T follicular helper cell (primary cell): Measurements from ENCODE around the gene GABRG3.

ENCODE experiments used
- DNase-seq: peaks from one replicate; pipeline ENCODE4 v3.0.0-alpha.2; 2020; ENCODE audit warnings: low read depth

GABRG3 gene

DNA sequence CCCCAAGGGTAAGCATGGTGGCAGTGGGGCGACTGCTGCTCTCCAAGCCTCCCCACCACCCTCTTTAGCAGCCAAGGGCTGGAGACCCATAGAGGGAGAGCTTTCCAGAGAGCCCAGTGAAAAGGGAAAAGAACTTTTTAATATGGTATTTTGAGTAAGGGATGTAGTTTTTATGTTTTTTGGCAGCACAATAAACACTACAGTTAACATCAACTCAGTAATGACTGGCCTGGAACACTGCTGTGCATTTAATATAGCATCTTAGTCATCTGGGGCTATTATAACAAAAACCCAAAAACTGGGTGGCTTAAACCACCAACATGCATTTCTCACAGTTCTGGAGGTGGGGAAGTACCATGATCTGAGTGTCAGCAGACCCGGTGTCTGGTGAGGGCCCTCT is 495.8 kb downstream of the GABRG3 start:
- no peak for DNase-seq

DNA sequence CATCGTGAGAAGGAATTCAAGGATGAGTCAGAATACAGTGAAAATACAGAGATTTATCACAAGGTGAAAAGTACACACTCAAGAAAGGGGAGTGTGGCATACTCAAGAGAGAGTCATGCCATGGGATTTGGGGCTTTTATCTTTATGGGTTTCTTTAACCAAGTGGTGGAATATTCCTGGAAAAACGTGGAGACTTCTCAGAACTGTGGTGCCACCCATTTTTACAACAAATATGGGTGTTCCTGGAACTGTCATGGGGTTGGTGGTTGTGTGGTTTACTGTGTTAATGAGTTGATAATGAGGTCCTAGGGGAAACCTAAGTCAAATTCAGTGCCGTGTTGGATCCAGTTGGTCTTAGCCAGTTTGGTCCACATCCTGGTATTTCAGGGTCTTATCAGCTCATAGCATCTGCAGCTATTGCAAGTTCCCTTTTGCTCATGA is 497.2 kb downstream of the GABRG3 start:
- no peak for DNase-seq

DNA sequence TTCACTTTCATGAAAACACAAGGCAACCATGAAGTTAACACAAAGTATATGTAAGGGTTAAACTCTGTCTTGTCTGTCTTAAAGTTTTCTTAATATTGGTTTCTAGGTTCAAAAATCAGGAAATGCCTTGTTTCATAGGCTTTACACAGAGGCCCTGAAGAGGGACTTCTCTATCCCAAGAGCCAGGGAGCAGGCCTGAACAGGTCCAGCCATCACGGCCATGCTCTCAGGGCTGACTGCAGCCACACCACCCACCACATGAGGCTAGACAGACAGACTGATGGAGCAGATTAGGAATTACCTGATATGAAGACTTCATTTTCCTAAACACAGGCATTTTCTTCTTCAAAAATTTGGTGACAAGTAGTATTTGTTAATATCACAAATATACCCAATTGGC is 502.9 kb downstream of the GABRG3 start:
- no peak for DNase-seq

- no peak for DNase-seq
Observed at GRCh38 chr15:27475395-27475794, 504.4 kb downstream of the GABRG3 start.

DNA sequence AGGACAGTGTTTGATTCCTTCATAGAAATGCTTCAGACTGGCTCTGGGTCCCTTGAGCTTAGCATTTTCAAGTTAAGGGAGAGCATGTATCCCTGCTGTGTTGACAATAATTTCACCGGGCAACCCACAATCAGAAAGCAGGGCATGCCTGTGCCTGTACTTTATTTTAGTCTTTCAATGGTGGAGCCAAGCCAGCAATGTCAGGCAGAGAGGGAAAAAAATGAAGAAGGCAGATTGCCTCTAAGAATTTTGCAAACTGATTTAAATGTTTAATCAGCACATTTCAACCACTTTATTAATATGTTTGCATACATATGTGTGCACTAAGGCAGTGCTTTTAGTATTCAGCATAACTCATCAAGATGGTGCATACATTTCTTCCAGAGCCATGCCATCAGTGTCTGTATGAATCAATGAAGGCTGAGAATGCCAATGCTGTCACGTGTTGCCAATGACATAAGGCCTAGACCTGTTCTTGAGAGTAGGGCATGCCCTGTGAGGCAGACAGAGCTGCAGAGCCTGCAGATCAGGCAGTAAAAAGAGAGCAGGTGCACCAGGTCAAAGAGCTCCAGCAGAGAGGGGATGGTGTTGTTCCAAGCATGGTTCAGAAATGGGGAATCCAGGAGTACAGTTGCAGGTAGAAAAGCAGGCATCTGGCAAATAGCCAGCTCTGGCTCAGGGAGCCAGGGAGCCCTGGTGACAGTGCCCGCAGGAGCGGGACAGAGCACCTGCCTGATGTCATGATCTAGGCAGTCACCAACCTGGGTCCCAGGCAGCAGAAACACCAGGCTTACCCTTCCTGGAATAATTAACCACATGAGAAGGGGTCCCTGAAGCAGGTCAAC is 508.5 kb downstream of the GABRG3 start:
- no peak for DNase-seq

DNA sequence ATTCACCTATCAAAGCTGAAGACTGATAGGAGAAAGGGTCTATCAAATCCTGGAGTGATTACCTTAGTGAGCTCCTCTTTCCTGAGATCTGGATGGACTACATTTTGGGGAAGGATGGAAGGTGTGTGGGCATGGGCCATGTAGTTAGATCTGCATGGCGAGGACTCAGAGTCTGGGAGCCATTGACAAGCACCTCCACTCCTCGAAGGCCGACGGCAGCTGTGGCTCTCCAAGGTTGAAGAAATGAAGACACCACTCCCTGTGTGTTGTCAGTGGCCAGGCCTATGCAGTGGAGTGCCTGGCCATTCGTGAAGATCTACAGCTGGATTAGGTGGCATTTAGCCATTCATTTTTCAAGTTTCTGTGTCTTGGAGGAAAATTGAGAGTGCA is 509.2 kb downstream of the GABRG3 start:
- no peak for DNase-seq

GRCh38 chr15:27480642-27481041 is 509.7 kb downstream of the GABRG3 start:
- no peak for DNase-seq

DNA sequence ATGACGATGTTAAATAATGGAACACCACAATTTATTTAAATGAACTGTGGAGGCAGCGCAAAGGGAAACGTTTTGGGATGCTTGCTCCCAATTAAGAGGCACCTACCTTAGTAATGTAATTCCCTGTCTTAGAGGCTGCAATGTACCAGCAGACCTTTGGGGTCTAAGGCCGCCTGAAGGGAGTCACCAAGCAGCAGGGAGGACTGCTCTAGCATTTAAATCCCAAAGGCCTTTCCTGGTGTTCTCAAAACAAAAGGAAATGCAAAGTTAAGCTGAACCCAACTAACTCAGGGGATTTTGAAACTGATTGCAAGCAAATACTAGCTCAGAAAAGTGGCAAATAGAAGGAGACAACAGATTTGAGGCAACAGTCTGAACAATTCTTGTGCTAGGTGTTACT is 510.8 kb downstream of the GABRG3 start:
- DNase-seq: no peak

GRCh38 chr15:27482287-27482686 is 511.3 kb downstream of the GABRG3 start:
- DNase-seq: no peak

DNA sequence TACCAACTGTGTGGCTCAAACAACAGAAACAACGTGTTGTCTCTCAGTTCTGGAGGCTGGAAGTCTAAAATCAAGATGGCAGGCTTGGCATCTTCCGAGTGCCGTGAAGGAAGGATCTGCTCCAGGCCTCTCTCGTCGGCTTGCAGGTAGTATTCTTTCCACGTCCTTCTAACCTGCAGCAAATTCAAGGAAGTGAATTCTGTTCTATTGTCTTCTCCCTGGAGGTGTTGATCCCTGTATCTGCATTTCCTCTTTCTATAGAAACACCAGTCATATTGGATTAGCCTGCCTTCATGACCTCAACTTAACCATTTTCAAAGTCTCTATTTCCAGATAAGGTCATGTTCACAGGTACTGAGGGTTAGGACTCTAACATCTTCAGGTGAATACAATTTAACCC is 512.1 kb downstream of the GABRG3 start:
- no peak for DNase-seq

DNA sequence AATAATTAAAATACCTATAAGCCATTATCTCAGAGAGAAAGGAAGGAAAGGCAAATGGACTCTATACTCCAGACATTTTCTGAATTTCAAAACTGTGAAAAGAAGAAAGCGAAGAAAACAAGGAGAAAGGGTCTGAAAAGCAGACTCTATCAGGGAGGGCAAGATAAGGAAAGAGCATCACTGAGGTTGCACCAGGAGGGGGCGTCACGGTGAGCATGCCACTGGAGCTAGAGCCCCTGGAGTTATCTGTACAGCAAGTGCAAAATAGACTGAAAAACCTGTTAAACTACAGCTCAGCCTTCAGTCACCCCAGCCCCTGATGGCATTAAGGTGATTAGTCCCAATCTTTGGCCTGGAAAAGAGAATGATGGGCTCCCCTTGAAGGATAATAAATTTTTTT is 514.3 kb downstream of the GABRG3 start:
- DNase-seq: no peak

DNA sequence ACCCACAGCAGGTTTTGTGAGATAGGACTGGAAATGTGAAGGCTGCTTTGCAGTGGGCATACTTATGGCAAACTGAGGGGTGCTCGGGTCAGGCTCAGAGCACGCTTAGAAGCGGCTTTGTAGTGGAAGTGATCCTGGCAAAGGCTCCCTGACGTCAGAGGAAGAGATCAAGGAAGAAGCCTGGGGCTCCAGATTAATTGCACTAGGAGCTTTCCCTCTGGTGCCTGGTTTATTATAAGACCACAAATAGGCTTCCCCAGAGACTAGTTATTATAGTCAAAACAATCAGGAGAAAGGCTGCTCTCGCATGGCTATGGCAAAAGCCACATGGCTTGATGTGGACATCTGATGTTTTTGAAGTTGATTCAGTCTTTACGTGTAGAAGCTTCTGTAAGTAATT is 515.1 kb downstream of the GABRG3 start:
- no peak for DNase-seq

DNA sequence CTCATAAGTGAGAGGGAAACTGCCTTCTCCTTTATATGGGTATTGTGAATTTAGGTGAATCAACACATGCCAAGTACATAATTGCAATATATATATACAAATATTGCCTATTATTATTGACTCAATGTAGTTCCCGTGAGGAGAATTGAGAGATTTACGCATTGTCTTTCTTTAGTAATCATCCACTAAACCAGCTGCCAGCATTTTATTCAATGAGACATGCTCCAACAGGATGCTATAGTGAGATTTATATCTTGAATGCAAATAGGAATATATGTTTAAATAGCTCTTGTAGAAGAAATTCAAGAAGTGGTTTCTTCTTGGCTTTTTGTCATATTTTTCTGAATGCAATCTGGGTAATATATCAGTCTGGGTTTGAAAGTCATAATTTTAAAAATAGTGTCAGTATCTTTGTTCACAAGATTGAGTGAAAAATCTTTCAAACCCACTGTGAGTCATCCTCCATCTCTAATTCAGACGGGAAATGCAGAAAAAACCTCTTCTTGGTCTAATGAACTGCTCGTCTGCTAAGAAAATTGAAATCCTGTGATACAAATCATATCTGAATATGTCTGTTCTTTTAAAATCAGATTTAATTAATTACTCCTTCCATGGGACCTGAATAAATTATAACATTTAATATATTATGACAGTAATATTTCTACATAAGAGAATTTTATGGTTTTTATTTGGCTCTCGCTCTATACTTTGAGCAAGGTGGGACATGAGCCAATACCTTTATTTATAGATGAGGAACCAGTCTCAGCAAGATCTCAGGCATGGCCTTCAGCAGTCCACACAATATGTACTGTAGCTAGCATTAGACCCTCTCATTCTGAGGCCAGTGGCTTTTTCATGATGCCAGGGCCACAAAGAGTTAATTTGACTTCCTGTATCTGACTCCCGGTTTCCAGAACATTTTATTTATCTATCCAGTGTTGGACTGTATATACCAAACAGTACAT is 516.0 kb downstream of the GABRG3 start:
- no peak for DNase-seq

DNA sequence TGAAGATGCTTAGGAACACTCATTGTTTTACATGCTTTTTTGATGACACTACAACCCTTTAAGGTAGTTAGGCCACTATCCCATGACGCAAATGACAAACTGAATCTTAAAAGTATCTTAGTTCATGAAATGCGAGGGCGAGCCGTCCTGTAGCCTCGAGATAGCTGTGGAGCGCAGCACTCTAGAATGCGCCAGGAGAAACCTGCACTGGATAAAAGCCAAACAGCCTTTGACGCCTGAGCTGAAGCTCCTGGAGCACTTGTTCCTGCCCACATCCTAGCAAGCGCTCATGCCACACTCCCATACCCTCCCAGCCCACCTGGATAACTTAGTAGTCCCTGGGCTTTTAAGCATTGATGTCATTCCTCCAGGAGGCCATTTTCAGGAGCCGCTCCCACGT is 516.9 kb downstream of the GABRG3 start:
- no peak for DNase-seq

DNA sequence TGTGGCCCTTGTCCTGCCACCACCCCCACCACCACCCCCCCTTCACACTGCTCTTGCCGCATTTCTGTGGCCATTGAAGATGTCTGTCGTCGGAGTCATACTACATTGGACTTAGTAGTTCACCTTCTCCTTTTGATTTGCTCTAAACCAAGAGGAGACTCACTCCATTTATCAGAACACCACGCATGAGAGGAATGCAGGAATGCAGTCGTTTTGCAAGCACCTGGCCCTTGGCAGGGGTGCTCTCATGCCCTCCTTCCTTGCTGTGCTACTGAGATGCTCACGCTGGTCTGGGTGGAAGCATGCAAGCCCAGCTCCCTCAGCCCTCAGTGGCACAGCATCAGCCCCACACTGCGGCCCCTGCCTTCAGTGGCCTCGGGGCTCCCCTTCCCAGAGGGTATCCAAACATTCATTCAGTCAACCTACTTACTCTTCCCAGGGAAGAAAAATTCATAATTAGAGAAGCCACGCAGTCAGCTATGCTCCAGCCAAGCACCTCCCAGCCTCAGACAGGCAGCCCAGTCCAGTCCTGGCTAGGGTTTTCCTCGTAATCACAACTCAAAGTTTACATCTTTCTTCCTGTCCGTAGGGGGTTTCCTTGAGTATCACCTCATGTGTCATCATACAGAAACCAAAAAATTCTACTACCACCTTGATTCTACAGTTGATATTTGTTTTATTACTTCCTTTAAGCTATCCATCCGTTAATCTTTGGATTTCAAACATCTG is 520.0 kb downstream of the GABRG3 start:
- no peak for DNase-seq

DNA sequence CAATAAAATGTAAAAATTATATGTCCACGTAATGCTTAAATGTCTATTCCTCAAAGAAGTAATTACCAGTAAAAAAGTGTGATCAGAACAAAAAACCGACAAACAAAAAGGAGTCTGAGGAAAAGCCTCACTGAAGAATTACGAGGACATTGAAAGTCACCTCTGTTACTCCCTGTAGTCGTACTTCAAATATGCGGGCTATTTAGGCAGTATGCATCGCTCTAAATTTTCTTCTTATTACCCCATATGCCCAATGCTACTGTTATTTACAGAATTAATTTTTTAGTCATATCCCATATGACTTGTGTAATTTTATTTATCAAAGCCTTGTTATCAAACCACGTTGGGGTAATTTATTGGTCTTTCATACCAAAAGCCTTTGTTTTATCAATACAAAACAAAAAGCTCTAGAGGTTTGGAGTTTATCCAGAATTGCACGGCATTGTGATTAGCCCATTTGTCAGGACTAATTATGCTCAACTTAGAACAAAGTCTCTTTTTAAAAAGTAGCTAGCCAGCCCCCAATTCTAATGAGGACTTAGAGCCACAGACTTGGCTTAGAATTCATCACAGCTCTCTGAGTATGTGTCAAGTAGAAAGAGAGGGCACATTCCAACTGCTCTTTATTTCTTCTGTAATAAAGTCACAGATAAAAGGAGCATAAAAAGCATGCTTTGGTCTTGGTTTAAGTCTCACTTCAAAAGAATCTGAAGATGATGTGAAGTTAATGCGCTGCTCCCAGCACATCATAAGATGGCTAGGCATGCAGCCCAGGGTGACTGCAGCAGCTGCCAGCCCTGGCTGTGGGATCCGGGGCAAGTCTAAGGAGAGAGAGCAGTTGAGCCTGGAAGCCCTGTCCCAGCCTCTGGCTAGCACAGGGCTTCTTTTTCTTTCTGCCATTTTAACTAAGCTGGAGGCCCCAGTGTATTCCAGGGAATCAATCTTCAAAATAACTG is 521.0 kb downstream of the GABRG3 start:
- DNase-seq: no peak

GRCh38 chr15:27495963-27496459 is 525.0 kb downstream of the GABRG3 start:
- DNase-seq: no peak

DNA sequence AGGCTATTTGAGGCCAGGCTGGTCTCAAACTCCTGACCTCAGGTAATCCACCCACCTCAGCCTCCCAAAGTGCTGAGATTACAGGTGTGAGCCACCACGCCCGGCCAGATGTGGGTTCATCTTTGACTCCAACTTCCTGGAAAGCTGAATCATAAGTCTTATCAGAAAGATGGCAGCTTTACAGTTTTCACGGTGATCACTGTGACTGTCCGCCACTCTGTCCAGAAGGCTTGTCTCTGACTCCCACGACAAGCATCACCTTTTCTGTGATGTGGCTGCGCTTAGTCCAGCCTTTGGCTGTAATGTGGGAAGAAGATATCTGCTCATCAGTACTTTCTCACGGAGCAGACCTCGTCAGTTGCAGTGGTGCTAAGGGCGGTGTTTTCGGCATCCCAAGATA is 527.7 kb downstream of the GABRG3 start:
- no peak for DNase-seq

GRCh38 chr15:27499191-27499590 is 528.2 kb downstream of the GABRG3 start:
- no peak for DNase-seq

GRCh38 chr15:27499719-27500118 is 528.7 kb downstream of the GABRG3 start:
- DNase-seq: no peak

DNA sequence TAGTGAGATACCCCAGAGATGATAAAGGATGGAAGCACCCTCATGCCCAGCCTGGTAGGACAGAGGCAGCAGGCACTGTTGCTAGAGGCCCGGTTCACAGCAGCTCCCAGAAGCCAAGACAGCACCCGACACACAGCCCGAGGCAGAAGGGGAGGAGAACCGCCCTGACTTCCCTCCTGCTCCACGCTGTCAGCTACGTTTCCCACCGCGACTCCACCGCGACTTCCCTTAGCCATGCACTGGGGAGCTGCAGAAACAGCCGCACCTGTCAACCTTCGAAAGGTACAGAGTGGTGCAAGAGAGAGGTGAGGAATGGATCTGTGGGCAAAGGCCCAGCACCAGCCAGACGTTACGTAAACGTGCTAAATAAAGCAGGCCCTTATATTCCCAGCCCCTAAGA is 529.2 kb downstream of the GABRG3 start:
- no peak for DNase-seq
